Astrocyte of the cerebellum (primary cell): ENCODE results near the gene MLLT10.
"Not testable (repeated sequence)": the region's sequence is repeated elsewhere in the genome, so short reads cannot be mapped to it uniquely, and the experiment has no call there.

Experiments used
- DNase-seq: peaks from one replicate; pipeline ENCODE4 v3.0.0-alpha.2; 2011; ENCODE audit warnings: low read depth
- H3K4me3 ChIP-seq: 2 replicates; pipeline ENCODE4 v1.5.1; 2011; ENCODE audit warnings: mild to moderate bottlenecking, low read depth, low read length, moderate library complexity
- in situ Hi-C: cut with HindIII; loops from 2 replicates; pipeline ENCODE4 v1.10.0; 2017; ENCODE audit warnings: low sequenced_read_pairs
- TF ChIP-seq, protein P1 (sequence below): IDR thresholded peaks from 2 replicates; pipeline ENCODE4 v1.5.1; 2012; ENCODE audit warnings: low read length, low read depth, moderate library complexity, mild to moderate bottlenecking; ENCODE audit errors: missing control alignments

MLLT10 gene

DNA sequence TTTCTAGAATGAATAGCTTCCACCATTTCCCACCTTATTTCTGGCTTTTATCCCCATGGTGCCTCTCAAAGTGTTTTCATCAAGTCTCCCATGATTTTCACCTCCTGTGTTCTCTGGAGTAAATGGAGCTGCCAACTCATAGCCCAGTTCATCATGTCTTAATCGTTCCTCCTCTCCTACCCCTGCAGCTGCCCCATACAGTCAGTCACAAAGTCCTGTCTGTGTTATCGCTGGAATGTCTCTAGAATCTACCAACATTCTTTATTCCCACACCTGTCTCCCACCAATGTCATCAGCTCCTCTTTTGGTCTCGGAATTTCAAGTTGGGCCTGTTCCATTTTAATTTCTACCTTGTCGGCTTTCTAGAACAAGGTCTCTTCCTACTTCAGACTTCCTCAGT, 178.9 kb downstream of the MLLT10 start:
- no peak for DNase-seq
- H3K4me3 ChIP-seq, result no peak overlapping the region
- TF ChIP-seq, protein P1, sequence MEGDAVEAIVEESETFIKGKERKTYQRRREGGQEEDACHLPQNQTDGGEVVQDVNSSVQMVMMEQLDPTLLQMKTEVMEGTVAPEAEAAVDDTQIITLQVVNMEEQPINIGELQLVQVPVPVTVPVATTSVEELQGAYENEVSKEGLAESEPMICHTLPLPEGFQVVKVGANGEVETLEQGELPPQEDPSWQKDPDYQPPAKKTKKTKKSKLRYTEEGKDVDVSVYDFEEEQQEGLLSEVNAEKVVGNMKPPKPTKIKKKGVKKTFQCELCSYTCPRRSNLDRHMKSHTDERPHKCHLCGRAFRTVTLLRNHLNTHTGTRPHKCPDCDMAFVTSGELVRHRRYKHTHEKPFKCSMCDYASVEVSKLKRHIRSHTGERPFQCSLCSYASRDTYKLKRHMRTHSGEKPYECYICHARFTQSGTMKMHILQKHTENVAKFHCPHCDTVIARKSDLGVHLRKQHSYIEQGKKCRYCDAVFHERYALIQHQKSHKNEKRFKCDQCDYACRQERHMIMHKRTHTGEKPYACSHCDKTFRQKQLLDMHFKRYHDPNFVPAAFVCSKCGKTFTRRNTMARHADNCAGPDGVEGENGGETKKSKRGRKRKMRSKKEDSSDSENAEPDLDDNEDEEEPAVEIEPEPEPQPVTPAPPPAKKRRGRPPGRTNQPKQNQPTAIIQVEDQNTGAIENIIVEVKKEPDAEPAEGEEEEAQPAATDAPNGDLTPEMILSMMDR, result no peak
- in situ Hi-C loops, result no loop called here

DNA sequence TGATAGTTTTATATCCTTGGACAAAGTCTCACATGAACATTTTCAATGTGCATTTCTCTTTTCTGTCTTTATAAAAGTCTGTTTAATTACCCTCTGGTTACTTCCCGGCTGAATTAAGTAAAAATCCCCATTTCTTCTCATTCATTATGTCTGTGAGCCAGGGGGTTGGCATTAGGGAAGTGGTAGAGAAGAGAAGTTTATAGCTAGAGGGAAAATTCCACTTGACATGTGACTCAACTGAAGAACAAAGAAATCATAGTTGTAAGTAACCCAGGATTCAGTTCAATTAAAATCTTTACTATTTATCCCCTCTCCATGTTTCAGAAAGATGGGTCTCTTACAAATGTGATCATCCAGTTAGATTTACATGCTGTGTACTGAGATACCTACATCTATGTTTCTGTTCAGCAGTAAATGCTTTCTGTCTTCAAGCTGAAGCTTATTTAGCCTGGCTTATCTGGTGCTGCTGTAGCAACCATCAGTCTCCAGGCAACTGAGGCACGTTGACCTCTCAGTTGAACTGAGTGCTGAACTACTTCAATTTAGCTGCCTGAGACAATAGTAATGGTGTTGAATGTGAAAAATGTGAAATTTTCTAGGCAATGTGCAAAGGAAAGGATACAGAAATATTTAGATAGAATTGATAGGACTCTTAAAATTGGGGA, 181.6 kb downstream of the MLLT10 start:
- no peak for DNase-seq
- H3K4me3 ChIP-seq, result no peak overlapping the region
- in situ Hi-C loops, result no loop called here
- TF ChIP-seq, protein P1, result no peak

DNA sequence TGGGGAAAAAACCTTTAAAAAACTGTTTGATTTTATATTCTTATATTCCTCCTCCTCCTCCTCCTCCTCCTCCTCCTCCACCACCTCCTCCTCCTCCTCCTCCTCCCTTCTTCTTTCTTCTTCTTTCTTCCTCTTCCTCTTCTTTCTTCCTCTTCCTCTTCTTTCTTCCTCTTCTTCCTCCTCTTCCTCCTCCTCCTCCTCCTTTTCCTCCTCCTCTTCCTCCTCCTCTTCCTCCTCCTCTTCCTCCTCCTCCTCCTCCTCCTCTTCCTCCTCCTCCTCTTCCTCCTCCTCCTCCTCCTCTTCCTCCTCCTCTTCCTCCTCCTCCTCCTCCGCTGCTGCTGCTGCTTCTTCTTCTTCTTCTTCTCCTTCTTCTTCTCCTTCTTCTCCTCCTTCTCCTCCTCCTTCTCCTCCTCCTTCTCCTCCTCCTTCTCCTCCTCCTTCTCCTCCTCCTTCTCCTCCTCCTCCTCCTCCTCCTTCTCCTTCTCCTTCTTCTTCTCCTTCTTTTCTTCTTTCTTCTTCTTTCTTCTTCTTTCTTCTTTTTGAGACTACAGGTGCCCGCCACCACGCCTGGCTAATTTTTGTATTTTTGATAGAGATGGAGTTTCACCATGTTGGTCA, 183.5 kb downstream of the MLLT10 start:
- in situ Hi-C loops, H3K4me3 ChIP-seq, DNase-seq: not testable (repeated sequence)

DNA sequence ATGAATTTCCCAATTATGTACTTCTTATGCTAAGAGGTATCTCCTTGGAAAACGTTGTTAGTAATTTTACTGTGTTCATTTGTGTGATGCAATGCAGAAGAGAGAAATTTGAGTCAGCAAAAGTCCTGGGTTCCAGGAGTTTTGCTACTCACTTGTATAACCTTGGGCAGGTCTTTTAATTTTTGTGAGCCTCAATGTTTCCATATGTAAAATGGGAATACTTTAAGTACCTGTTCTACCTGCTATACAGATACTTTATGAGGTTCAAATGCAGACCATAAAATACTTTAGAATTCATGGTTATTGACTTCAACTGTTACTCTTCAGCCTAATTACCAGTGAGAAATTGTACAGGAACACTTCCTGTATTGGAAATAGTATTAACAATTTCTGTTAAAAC, 185.5 kb downstream of the MLLT10 start:
- in situ Hi-C loops, result no loop called here
- TF ChIP-seq, protein P1, result no peak
- no peak for DNase-seq
- H3K4me3 ChIP-seq, result no peak overlapping the region

DNA sequence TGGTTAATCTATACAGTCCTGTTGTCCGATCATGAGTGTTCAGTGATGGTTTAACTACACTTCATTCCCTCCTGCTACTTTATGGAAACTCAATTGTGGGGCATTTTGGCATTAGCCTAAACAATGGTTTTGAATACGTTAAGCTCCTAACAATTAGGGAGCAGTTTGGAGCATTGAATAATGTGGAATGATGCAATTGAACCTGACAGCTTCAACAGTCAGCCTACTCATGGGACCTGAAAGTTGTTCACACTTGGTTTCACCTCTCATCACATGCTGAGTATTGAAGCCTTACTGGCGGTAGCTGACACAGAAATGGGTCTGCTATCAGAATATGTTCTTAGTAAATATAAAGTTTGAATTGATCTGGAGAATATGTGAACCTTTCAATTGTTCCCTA, 186.1 kb downstream of the MLLT10 start:
- in situ Hi-C loops, result loop anchor here (5.0 kb wide), 1 partner anchor 38 kb away; no protein-coding TSS in a partner anchor
- no peak overlapping the region for H3K4me3 ChIP-seq
- TF ChIP-seq, protein P1, result no peak
- no peak for DNase-seq

DNA sequence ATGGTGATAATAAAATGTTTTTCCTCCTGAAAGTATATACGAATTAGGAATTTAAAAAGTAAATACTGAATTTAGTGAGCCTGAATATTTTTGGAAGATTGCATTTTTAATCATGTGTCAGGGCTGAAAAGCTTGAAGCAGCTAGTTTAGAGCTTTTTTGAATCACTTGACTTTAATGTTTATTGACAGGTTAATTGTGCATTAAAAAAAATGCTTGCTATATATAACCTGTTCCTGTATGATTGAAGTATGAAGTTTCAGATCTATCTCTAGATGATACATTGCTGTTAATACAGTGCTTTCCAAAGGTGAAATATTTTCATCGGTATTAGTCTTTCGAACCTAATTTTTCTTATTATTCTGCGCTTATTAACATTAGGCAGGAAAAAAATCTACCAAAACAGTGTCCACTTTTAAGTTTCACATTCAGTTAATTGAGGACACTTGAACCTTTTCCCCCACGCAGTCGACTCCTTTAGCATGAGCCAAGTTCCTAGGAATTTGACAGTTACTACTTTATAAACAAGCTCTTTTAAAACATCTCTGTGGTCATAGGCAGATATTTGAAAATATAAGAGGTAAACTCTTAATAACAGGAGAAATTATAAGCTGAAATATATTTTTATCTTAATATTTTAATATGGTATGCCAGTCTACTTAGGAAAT, 187.1 kb downstream of the MLLT10 start:
- in situ Hi-C loops, result loop anchor here (5.0 kb wide), 1 partner anchor 39 kb away; no protein-coding TSS in a partner anchor
- TF ChIP-seq, protein P1, result no peak
- H3K4me3 ChIP-seq, result no peak overlapping the region
- no peak for DNase-seq

DNA sequence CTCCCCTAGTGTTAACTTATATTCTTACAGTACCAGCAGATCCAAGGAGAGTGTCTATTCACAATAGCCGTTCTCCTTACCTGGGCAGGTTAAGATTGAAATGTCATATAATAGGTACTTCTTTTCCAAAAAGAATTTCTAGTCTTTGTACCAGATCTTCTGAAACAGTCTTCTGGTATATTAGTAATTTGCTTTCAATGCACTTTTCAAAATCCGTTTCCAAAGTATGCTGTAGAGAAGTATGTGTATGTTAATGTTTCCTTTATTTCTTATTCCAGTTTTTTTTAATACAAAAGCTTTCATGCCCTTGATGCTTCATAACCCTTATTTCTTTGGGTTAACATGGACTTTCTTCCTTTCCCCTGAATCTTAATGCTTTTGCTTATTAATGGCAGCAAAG, 188.2 kb downstream of the MLLT10 start:
- H3K4me3 ChIP-seq, result no peak overlapping the region
- in situ Hi-C loops, result loop anchor here (5.0 kb wide), 1 partner anchor 40 kb away; no protein-coding TSS in a partner anchor
- DNase-seq, result no peak
- TF ChIP-seq, protein P1, result no peak
